SU-DHL-6 (cell line): ENCODE data around the gene TNNI3K.

ENCODE experiments used
- H2AFZ ChIP-seq: fragments of 200-600 bp; sonication (generic); 2 replicates; pipeline ENCODE4 v1.6.1; 2014; ENCODE audit warnings: low read depth, mild to moderate bottlenecking, moderate library complexity, mixed read lengths, antibody characterized with exemption, low read length; ENCODE audit not compliant: severe bottlenecking
- H3F3A ChIP-seq: fragments of 200-600 bp; shearing (Covaris generic); 2 replicates; pipeline ENCODE4 v1.6.0; 2016; ENCODE audit warnings: antibody characterized with exemption, mild to moderate bottlenecking; ENCODE audit not compliant: insufficient read depth
- H3K27ac ChIP-seq: fragments of 200-600 bp; sonication (generic); 2 replicates; pipeline ENCODE4 v1.5.1; 2016; ENCODE audit warnings: low read depth, mild to moderate bottlenecking, low read length, moderate library complexity, mixed read lengths
- H3K27me3 ChIP-seq: fragments of 200-600 bp; sonication (generic), shearing (Covaris generic); 2 replicates; pipeline ENCODE4 v1.6.0; 2014; ENCODE audit warnings: mild to moderate bottlenecking, low read length
- H3K36me3 ChIP-seq: fragments of 200-600 bp; sonication (generic); 2 replicates; pipeline ENCODE4 v1.6.1; 2014; ENCODE audit warnings: mild to moderate bottlenecking, low read length, mixed read lengths
- H3K4me2 ChIP-seq: fragments of 300-600, 200-600 bp; shearing (Covaris generic), sonication (generic); 2 replicates; pipeline ENCODE4 v1.6.0; 2014; ENCODE audit warnings: low read length, low read depth, mild to moderate bottlenecking; ENCODE audit not compliant: poor library complexity, severe bottlenecking
- H3K4me3 ChIP-seq: fragments of 200-600 bp; sonication (generic); 2 replicates; pipeline ENCODE4 v1.5.1; 2014; ENCODE audit warnings: antibody characterized with exemption, low read length, mild to moderate bottlenecking, mixed read lengths; ENCODE audit not compliant: insufficient read depth, poor library complexity, severe bottlenecking
- H3K79me2 ChIP-seq: fragments of 200-600 bp; sonication (generic); 2 replicates; pipeline ENCODE4 v1.6.1; 2014; ENCODE audit warnings: mild to moderate bottlenecking, low read length, moderate library complexity; ENCODE audit not compliant: insufficient read depth
- H3K9ac ChIP-seq: fragments of 200-600 bp; sonication (generic); 2 replicates; pipeline ENCODE4 v1.7.0; 2014; ENCODE audit warnings: mild to moderate bottlenecking, low read length
- H3K9me2 ChIP-seq: fragments of 200-600 bp; sonication (generic); replicated peaks from 2 replicates; pipeline ENCODE4 v1.6.1; 2014; ENCODE audit warnings: low read length; ENCODE audit not compliant: insufficient read depth
- H3K9me3 ChIP-seq: fragments of 200-600 bp; sonication (generic); 2 replicates; pipeline ENCODE4 v1.6.1; 2014; ENCODE audit warnings: low read length, mixed read lengths; ENCODE audit not compliant: insufficient read depth
- H4K20me1 ChIP-seq: fragments of 200-600 bp; sonication (generic); 2 replicates; pipeline ENCODE4 v1.6.1; 2014; ENCODE audit warnings: low read depth, mild to moderate bottlenecking, antibody characterized with exemption, low read length, moderate library complexity, mixed read lengths
- CTCF ChIP-seq: fragments of 200-600 bp; sonication (generic); IDR thresholded peaks from one replicate; pipeline ENCODE4 v1.5.1; 2017; ENCODE audit warnings: antibody characterized with exemption, mild to moderate bottlenecking, low read length, moderate library complexity; ENCODE audit not compliant: insufficient read depth, poor library complexity, severe bottlenecking
- EZH2phosphoT487 ChIP-seq: fragments of 200-600 bp; sonication (generic), shearing (Covaris generic); conservative IDR thresholded peaks from 2 replicates; pipeline ENCODE4 v1.6.1; 2018; ENCODE audit warnings: mild to moderate bottlenecking, antibody characterized with exemption, low read length, moderate library complexity, mixed read lengths

TNNI3K gene

GRCh38 chr1:74317663-74318062 lies 82.5 kb downstream of the TNNI3K start:
- Histone ChIP-seq H3K4me2 (no peak overlapping the region), H3K4me3 (no peak overlapping the region), H3K9me3 (no peaks in the 10 kb centered on the region), H3K9ac (no peak overlapping the region), H3K9me2 (no peaks in the 10 kb centered on the region), H3K36me3 (no peaks in the 10 kb centered on the region), H3F3A (no peaks in the 10 kb centered on the region), H3K79me2 (no peaks in the 10 kb centered on the region), H3K27me3 (no peaks in the 10 kb centered on the region), H4K20me1 (no peaks in the 10 kb centered on the region), H3K27ac (no peak overlapping the region), H2AFZ (no peak overlapping the region)
- TF ChIP-seq CTCF = no peak
- no peak for TF ChIP-seq EZH2phosphoT487

GRCh38 chr1:74323937-74324473 lies 88.8 kb downstream of the TNNI3K start:
- Histone ChIP-seq H3K27ac (no peak overlapping the region), H3K4me2 (no peak overlapping the region), H2AFZ (no peak overlapping the region), H3K9me2 (no peaks in the 10 kb centered on the region), H3K9me3 (no peaks in the 10 kb centered on the region), H3K4me3 (no peak overlapping the region), H3F3A (no peaks in the 10 kb centered on the region), H4K20me1 (no peaks in the 10 kb centered on the region), H3K27me3 (no peaks in the 10 kb centered on the region), H3K9ac (no peak overlapping the region), H3K36me3 (no peaks in the 10 kb centered on the region), H3K79me2 (no peaks in the 10 kb centered on the region)
- no peak for TF ChIP-seq CTCF
- TF ChIP-seq EZH2phosphoT487 = no peak

- Histone ChIP-seq H3K27ac (no peak overlapping the region), H3K9me3 (no peaks in the 10 kb centered on the region), H2AFZ (no peak overlapping the region), H3K4me2 (no peak overlapping the region), H3K9me2 (no peaks in the 10 kb centered on the region), H3K4me3 (no peak overlapping the region), H3F3A (no peaks in the 10 kb centered on the region), H3K79me2 (no peaks in the 10 kb centered on the region), H4K20me1 (no peaks in the 10 kb centered on the region), H3K27me3 (no peaks in the 10 kb centered on the region), H3K36me3 (no peaks in the 10 kb centered on the region), H3K9ac (no peak overlapping the region)
- TF ChIP-seq EZH2phosphoT487 = no peak
- TF ChIP-seq CTCF = no peak
Measured at GRCh38 chr1:74324684-74325448, 89.7 kb downstream of the TNNI3K start.
